Myocyte (in vitro differentiated cells): ENCODE measurements around the gene SH3TC2. TPM values are rescaled to one million over a fixed set of nuclear protein-coding genes. Genes with fewer than 3 reads are reported as not detected.
"Not testable (repeated sequence)": the region's sequence is repeated elsewhere in the genome, so short reads cannot be mapped to it uniquely, and the experiment has no call there.

ENCODE experiments used
- DNase-seq: peaks from one replicate; pipeline ENCODE4 v3.0.0-alpha.2; 2012; ENCODE audit warnings: low read depth
- polyA plus RNA-seq: library from polyadenylated mRNA; unstranded; fragments of >200 nt; gene quantifications from one replicate; pipeline ENCODE4 v1.2.1, GENCODE V29; 2012; ENCODE audit warnings: missing spikeins
- total RNA-seq: library from RNA; depleted of rRNA; stranded (reverse); fragments of >200 nt; gene quantifications from 2 replicates; pipeline ENCODE4 v1.2.3, GENCODE V29; 2014

The SH3TC2 gene
- 3.9 and 4.3 TPM in 2 replicates for total RNA-seq
- polyA plus RNA-seq, result 1.4 TPM

- peak; percentile 65 for DNase-seq
These were observed at the start of gene SH3TC2 for GRCh38 chr5:149063017-149063687. Gene SH3TC2, minus strand, starts transcription at chr5:149063062. Its CDS starts 40 bp downstream, at chr5:149063022.

GRCh38 chr5:149110406-149110805 lies 47.5 kb upstream of the SH3TC2 start:
- no peak for DNase-seq

- no peak for DNase-seq
These were observed 45.9 kb upstream of the SH3TC2 start for GRCh38 chr5:149108651-149109280.

GRCh38 chr5:149100331-149100730 lies 37.5 kb upstream of the SH3TC2 start:
- no peak for DNase-seq

- no peak for DNase-seq
These were observed 37.1 kb upstream of the SH3TC2 start for GRCh38 chr5:149099920-149100319.

GRCh38 chr5:149094996-149095395 lies 32.1 kb upstream of the SH3TC2 start:
- no peak for DNase-seq

GRCh38 chr5:149093625-149094024 lies 30.8 kb upstream of the SH3TC2 start:
- DNase-seq, result no peak

GRCh38 chr5:149089796-149090195 lies 26.9 kb upstream of the SH3TC2 start:
- DNase-seq, result no peak

GRCh38 chr5:149088686-149089085 lies 25.8 kb upstream of the SH3TC2 start:
- DNase-seq, result no peak

GRCh38 chr5:149083846-149084245 lies 21.0 kb upstream of the SH3TC2 start:
- no peak for DNase-seq

- DNase-seq, result no peak
These were observed 19.4 kb upstream of the SH3TC2 start for GRCh38 chr5:149082271-149082670.

GRCh38 chr5:149080294-149080693 lies 17.4 kb upstream of the SH3TC2 start:
- DNase-seq, result no peak

GRCh38 chr5:149079883-149080282 lies 17.0 kb upstream of the SH3TC2 start:
- DNase-seq, result no peak

GRCh38 chr5:149074071-149074470 lies 11.2 kb upstream of the SH3TC2 start:
- DNase-seq, result not testable (repeated sequence)

GRCh38 chr5:149073213-149073612 lies 10.4 kb upstream of the SH3TC2 start:
- no peak for DNase-seq

- DNase-seq, result no peak
These were observed 9.9 kb upstream of the SH3TC2 start for GRCh38 chr5:149072791-149073190.

- DNase-seq, result no peak
These were observed 9.5 kb upstream of the SH3TC2 start for GRCh38 chr5:149072376-149072775.

GRCh38 chr5:149071756-149072155 lies 8.9 kb upstream of the SH3TC2 start:
- DNase-seq, result no peak

GRCh38 chr5:149071216-149071615 lies 8.4 kb upstream of the SH3TC2 start:
- DNase-seq, result no peak

GRCh38 chr5:149069711-149070110 lies 6.8 kb upstream of the SH3TC2 start:
- no peak for DNase-seq

GRCh38 chr5:149063896-149064478 lies 1.1 kb upstream of the SH3TC2 start:
- no peak for DNase-seq

GRCh38 chr5:149062371-149063016 lies 368 bp downstream of the SH3TC2 start:
- DNase-seq, result peak; percentile 73
